Cardiac fibroblast (primary cell): ENCODE measurements around the gene RAP1GAP.

Experiments
- DNase-seq, 2 donors: peaks; one replicate each; pipeline versions ENCODE4 v3.0.0 to v3.0.0-alpha.2; 2010; ENCODE audit warnings: low read depth in 2 of 2
- H3K4me3 ChIP-seq, 2 donors: replicated peaks in 1 of 2; 1 replicate in 1 of 2; 2 replicates in 1 of 2; pipeline ENCODE4 v1.5.1; 2011; ENCODE audit warnings: low read depth in 2 of 2, low read length in 2 of 2, mild to moderate bottlenecking in 2 of 2, moderate library complexity in 1 of 2
- CTCF ChIP-seq: IDR thresholded peaks from one replicate; pipeline ENCODE4 v1.5.1; 2011; ENCODE audit warnings: low read depth, mild to moderate bottlenecking, low read length, inconsistent platforms

The RAP1GAP gene

GRCh38 chr1:21592086-21592865, 76.9 kb downstream of the RAP1GAP start:
- H3K4me3 ChIP-seq = no peak overlapping the region
- no peak for DNase-seq
- TF ChIP-seq CTCF = no peak

GRCh38 chr1:21590934-21591333, 78.2 kb downstream of the RAP1GAP start:
- TF ChIP-seq CTCF = no peak
- H3K4me3 ChIP-seq = no peak overlapping the region
- no peak for DNase-seq

- no peak for TF ChIP-seq CTCF
- DNase-seq = no peak
- no peak overlapping the region for H3K4me3 ChIP-seq
Observed at GRCh38 chr1:21590126-21590880, 78.9 kb downstream of the RAP1GAP start.

- DNase-seq = no peak
- no peak overlapping the region for H3K4me3 ChIP-seq
- TF ChIP-seq CTCF = no peak
Observed at GRCh38 chr1:21589618-21590017, 79.5 kb downstream of the RAP1GAP start.

GRCh38 chr1:21587602-21587953, 81.6 kb downstream of the RAP1GAP start:
- no peak for TF ChIP-seq CTCF
- no peak overlapping the region for H3K4me3 ChIP-seq

GRCh38 chr1:21586846-21587601, 82.1 kb downstream of the RAP1GAP start:
- peak; percentile 81 to 94 for DNase-seq
- no peak for TF ChIP-seq CTCF
- H3K4me3 ChIP-seq = no peak overlapping the region

More at GRCh38 chr1:21587602-21587953, 81.6 kb downstream of the RAP1GAP start:
- DNase-seq = no peak
